HG02798 (cell line): ENCODE measurements around the gene MRFAP1L1.

Experiments used
- ATAC-seq: cut with Tn5 transposase; IDR thresholded peaks from one replicate; pipeline ENCODE4 v1.9.1; 2021; ENCODE audit warnings: mild to moderate bottlenecking; ENCODE audit not compliant: unreplicated experiment, poor library complexity

MRFAP1L1 gene

DNA sequence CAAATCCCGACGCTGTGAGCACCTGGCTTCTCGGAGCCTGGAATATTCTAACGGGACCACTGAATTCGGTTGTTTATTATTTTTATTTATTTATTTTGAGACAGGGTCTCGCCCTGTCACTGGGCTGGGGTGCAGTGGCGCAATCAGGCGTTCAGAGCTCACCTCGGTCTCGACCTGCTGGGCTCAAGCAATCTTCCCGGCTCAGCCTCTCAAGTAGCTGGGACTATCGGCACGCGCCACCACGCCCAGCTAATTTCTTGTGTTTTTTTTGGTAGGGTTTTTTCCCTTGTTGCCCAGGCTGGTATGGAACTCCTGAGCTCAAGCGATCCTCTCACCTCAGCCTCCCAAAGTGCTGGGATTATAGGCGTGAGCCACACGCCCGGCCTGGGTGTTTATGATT lies 37.5 kb downstream of the MRFAP1L1 start:
- no peak for ATAC-seq

DNA sequence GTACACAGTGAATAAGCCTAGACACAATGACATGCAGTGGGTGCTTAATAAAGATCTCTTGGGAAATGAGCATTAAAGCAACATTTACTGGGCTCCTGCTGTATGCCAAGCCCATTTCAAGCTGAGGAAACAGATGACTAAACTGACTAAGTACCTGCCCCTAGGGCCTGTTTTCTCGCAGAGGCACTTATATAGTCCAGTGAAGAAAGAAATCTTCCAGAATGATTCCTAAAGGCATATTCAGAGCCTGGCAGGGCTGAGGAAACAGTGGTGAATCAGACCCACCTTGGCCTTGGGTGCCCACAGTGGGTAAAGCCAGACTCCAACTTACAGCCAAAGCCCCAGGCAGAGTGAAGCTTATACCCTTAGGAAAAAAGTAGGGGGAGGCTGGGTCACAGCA lies 38.0 kb downstream of the MRFAP1L1 start:
- ATAC-seq, result no peak

- ATAC-seq, result no peak
Measured at GRCh38 chr4:6668391-6668790, 41.3 kb downstream of the MRFAP1L1 start.

DNA sequence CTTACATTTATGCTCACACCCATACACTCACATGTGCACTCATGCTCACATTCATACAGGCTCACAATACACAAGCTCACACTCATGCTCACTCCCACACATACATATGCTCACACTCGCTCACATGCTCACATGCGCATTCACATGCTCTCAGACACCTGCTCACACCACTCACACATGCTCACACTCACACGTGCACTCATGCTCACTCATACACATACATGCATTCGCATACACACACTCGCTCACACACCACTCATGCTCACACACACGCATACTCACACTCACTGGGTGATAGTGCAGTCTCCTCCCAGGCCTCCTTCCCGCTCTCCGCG lies 44.4 kb downstream of the MRFAP1L1 start:
- no peak for ATAC-seq

DNA sequence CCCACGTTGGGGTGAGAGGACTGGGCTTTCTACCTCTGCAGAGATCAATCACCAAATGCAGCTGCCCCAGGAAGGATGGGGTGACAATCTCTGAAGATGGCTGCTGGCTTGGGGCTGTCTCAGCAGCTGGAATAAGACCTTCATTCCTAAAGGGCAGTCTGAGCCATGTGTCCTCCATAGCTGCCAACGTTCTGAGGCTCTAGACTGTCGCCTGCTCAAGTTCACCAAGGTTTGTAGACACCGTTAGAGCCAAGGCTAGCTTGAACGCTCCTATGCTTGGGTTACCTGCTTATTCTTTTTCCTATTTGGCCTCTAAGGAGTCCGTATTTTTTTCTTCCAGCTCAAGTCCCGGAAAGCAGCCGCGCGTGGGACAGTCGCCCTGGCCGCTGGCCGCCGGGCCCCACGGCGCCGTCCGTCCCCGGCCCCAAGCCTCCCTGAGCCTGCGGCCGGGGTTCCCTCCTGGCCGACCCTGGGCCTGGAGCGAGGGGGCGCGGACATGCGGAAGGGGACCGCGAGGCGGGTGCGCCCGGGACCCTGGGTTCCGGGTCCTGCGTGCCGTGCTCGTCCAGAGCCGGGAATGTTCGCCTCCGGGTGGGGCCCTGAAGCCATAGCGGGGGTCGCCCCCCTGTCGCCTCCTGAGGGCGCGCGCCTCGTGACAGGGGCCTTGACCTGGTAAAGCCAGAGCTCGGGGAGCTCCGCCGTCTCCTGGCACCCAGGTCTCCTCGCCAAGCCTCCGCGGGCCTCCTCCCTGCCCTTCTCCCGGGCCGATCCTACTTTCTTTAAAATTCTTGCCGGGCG lies 45.9 kb downstream of the MRFAP1L1 start:
- no peak for ATAC-seq

DNA sequence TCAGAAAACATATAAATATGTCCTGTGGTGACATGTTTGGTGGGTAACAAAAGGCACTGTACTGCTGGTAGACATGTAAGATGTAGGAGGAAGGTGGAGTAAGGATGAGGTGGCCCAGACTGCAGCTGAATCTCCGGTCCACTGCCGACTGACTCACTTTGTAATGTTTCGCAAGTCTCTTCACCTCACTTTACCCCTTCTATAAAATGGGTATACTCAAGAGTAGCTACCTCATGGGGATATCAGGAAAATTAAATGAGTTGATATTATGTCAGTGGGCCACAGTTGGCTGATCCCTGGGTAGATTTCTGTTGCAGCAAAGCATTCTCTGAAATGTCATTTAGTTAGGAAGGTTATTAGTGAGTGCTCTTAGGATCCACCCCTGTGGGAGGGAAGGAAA lies 47.1 kb downstream of the MRFAP1L1 start:
- no peak for ATAC-seq

DNA sequence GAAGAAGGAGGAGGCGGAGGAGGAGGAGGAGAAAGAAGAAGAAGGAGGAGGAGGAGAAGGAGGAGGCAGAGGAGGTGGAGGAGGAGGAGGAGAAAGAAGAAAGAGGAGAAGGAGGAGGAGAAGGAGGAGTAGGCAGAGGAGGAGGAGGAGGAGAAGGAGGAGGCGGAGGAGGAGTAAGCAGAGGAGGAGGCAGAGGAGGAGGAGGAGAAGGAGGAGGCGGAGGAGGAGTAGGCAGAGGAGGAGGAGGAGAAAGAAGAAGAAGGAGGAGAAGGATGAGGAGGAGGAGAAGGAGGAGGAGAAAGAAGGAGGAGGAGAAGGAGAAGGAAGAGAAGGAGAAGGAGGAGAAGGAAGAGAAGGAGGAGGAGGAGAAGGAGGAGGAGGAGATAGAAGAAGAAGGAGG lies 49.2 kb downstream of the MRFAP1L1 start:
- ATAC-seq, result no peak

DNA sequence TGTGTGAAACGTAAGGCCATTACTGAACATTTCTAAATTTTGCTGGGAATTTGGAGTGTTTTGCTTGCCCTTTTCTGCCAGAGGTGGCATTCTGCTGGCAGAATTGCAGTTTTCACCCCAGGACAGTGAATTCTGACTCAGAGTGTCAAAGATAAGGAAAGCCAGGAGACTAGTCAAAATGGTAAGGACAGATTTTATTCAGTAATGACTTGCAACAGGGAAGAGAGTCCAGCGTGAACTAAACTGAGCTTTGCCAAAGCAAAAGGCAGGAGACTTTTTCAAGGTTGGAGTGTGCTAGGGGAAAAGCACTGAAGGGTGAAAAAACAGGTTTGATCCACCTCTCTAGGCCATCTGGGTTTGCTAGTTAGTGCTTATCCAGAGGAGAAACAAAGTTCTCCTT lies 49.8 kb downstream of the MRFAP1L1 start:
- no peak for ATAC-seq

GRCh38 chr4:6658597-6659075 lies 51.0 kb downstream of the MRFAP1L1 start:
- peak; percentile 56 for ATAC-seq

DNA sequence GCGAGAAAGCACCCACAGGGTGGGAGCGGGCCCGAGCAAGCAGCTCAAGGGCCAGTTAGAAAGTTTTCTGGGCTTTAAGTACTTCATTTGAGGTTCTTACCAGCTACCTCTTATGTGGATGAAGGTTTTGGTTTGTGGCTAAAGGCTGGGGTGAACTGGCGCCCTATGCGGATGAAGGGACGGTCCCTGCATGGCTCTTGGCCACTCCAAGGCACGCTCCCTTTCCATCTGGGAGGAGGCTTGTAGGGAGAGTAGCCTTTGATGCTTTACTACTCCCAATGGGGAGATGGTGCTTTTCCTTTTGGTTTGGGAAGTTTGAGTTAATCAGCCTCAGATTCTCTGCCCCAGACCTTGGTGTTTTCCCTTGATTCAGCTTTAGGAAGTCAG lies 51.5 kb downstream of the MRFAP1L1 start:
- ATAC-seq, result no peak
